ENCODE data around the gene SACM1L.
"Not testable (repeated sequence)": the region's sequence is repeated elsewhere in the genome, so short reads cannot be mapped to it uniquely, and the experiment has no call there.

The SACM1L gene

GRCh38 chr3:45757141-45757540 lies 67.9 kb downstream of the SACM1L start:
- H3K79me1 ChIP-seq (ENCODE audit: low read depth, low read length); H4K91ac ChIP-seq (ENCODE audit: low read depth, low read length, poor library complexity); H3K27ac ChIP-seq (replicated peaks; ENCODE audit: low read length); H4K8ac ChIP-seq (ENCODE audit: low read depth, low read length); H3K4ac ChIP-seq (ENCODE audit: low read length); H3K4me2 ChIP-seq (ENCODE audit: insufficient read depth, low read length, poor library complexity, severe bottlenecking); H2BK5ac ChIP-seq (ENCODE audit: low read length); H2AFZ ChIP-seq (ENCODE audit: low read length); H3K18ac ChIP-seq (ENCODE audit: low read length); H3K27me3 ChIP-seq (ENCODE audit: control insufficient read depth in 3 of 3, insufficient read depth in 3 of 3, low read depth in 1 of 3, low read length in 3 of 3); DNase-seq (ENCODE audit: low spot score); H3K9ac ChIP-seq (ENCODE audit: low read depth, low read length, poor library complexity); H3K9me3 ChIP-seq (replicated peaks in 1 of 2; ENCODE audit: control insufficient read depth in 2 of 2, insufficient read depth in 1 of 2, low read depth in 1 of 2, low read length in 2 of 2); H3K14ac ChIP-seq (ENCODE audit: low read length); H3K4me1 ChIP-seq (ENCODE audit: control insufficient read depth in 2 of 2, insufficient read depth in 1 of 2, low read depth in 1 of 2, low read length in 2 of 2); H2BK15ac ChIP-seq (ENCODE audit: low read length); H2AK5ac ChIP-seq (ENCODE audit: low read depth, low read length); H2BK12ac ChIP-seq (ENCODE audit: low read length); H2BK120ac ChIP-seq (ENCODE audit: low read depth, low read length); H3K36me3 ChIP-seq (replicated peaks in 1 of 2; ENCODE audit: control insufficient read depth in 2 of 2, insufficient read depth in 2 of 2, low read length in 2 of 2); H3K23ac ChIP-seq (ENCODE audit: low read depth, low read length, poor library complexity); H3K4me3 ChIP-seq (ENCODE audit: low read length in 2 of 2): not testable (repeated sequence)
- WGBS, 2 donors (ENCODE audit: extremely low coverage in 2 of 2, insufficient read length in 2 of 2, insufficient replicate concordance in 1 of 2): no CpG with 5 or more reads among the region's 7 CpGs

- no peak overlapping the region for H3K4me2 ChIP-seq (ENCODE audit: insufficient read depth, low read length, poor library complexity, severe bottlenecking)
- no peaks in the 10 kb centered on the region for H3K79me1 ChIP-seq (ENCODE audit: low read depth, low read length)
- no peak overlapping the region for H4K8ac ChIP-seq (ENCODE audit: low read depth, low read length)
- no peak overlapping the region for H3K4ac ChIP-seq (ENCODE audit: low read length)
- H2BK5ac ChIP-seq (ENCODE audit: low read length): no peak overlapping the region
- no peak overlapping the region for H2AFZ ChIP-seq (ENCODE audit: low read length)
- H2BK120ac ChIP-seq (ENCODE audit: low read depth, low read length): no peak overlapping the region
- H3K9me3 ChIP-seq (replicated peaks in 1 of 2; ENCODE audit: control insufficient read depth in 2 of 2, insufficient read depth in 1 of 2, low read depth in 1 of 2, low read length in 2 of 2): no peaks in the 10 kb centered on the region
- H3K9ac ChIP-seq (ENCODE audit: low read depth, low read length, poor library complexity): no peak overlapping the region
- H2BK15ac ChIP-seq (ENCODE audit: low read length): no peak overlapping the region
- H3K23ac ChIP-seq (ENCODE audit: low read depth, low read length, poor library complexity): peak overlapping the region; percentile 53
- DNase-seq (ENCODE audit: low spot score): no peak
- no CpG with 5 or more reads among the region's 16 CpGs for WGBS, 2 donors (ENCODE audit: extremely low coverage in 2 of 2, insufficient read length in 2 of 2, insufficient replicate concordance in 1 of 2)
- H2BK12ac ChIP-seq (ENCODE audit: low read length): no peak overlapping the region
- peaks cover 0 to 5% (median 0%) of the 10 kb centered on the region in 3 experiments for H3K27me3 ChIP-seq (ENCODE audit: control insufficient read depth in 3 of 3, insufficient read depth in 3 of 3, low read depth in 1 of 3, low read length in 3 of 3)
- H3K18ac ChIP-seq (ENCODE audit: low read length): no peak overlapping the region
- no peaks in the 10 kb centered on the region for H3K4me1 ChIP-seq (ENCODE audit: control insufficient read depth in 2 of 2, insufficient read depth in 1 of 2, low read depth in 1 of 2, low read length in 2 of 2)
- no peaks in the 10 kb centered on the region for H3K36me3 ChIP-seq (replicated peaks in 1 of 2; ENCODE audit: control insufficient read depth in 2 of 2, insufficient read depth in 2 of 2, low read length in 2 of 2)
- no peak overlapping the region for H4K91ac ChIP-seq (ENCODE audit: low read depth, low read length, poor library complexity)
- no peak overlapping the region for H2AK5ac ChIP-seq (ENCODE audit: low read depth, low read length)
- H3K27ac ChIP-seq (replicated peaks; ENCODE audit: low read length): no peak overlapping the region
- no peak overlapping the region for H3K14ac ChIP-seq (ENCODE audit: low read length)
- H3K4me3 ChIP-seq (ENCODE audit: low read length in 2 of 2): no peak overlapping the region
Observed at GRCh38 chr3:45758871-45759270, 69.7 kb downstream of the SACM1L start.

- Histone ChIP-seq H3K36me3 (replicated peaks in 1 of 2; ENCODE audit: control insufficient read depth in 2 of 2, insufficient read depth in 2 of 2, low read length in 2 of 2) (no peaks in the 10 kb centered on the region), H3K9ac (ENCODE audit: low read depth, low read length, poor library complexity) (no peak overlapping the region), H3K23ac (ENCODE audit: low read depth, low read length, poor library complexity) (no peak overlapping the region), H2BK15ac (ENCODE audit: low read length) (no peak overlapping the region), H3K9me3 (replicated peaks in 1 of 2; ENCODE audit: control insufficient read depth in 2 of 2, insufficient read depth in 1 of 2, low read depth in 1 of 2, low read length in 2 of 2) (no peaks in the 10 kb centered on the region), H2BK12ac (ENCODE audit: low read length) (no peak overlapping the region), H2BK120ac (ENCODE audit: low read depth, low read length) (no peak overlapping the region), H3K4me2 (ENCODE audit: insufficient read depth, low read length, poor library complexity, severe bottlenecking) (no peak overlapping the region), H3K27me3 (ENCODE audit: control insufficient read depth in 3 of 3, insufficient read depth in 3 of 3, low read depth in 1 of 3, low read length in 3 of 3) (peaks cover 0 to 5% (median 0%) of the 10 kb centered on the region in 3 experiments), H3K4ac (ENCODE audit: low read length) (no peak overlapping the region), H4K8ac (ENCODE audit: low read depth, low read length) (no peak overlapping the region), H2AFZ (ENCODE audit: low read length) (no peak overlapping the region), H3K18ac (ENCODE audit: low read length) (no peak overlapping the region), H3K4me3 (ENCODE audit: low read length in 2 of 2) (no peak overlapping the region), H2AK5ac (ENCODE audit: low read depth, low read length) (no peak overlapping the region), H4K91ac (ENCODE audit: low read depth, low read length, poor library complexity) (no peak overlapping the region), H3K14ac (ENCODE audit: low read length) (no peak overlapping the region), H3K4me1 (ENCODE audit: control insufficient read depth in 2 of 2, insufficient read depth in 1 of 2, low read depth in 1 of 2, low read length in 2 of 2) (no peaks in the 10 kb centered on the region), H2BK5ac (ENCODE audit: low read length) (no peak overlapping the region), H3K27ac (replicated peaks; ENCODE audit: low read length) (no peak overlapping the region), H3K79me1 (ENCODE audit: low read depth, low read length) (no peaks in the 10 kb centered on the region)
- DNase-seq (ENCODE audit: low spot score): no peak
- no CpG with 5 or more reads among the region's 12 CpGs for WGBS, 2 donors (ENCODE audit: extremely low coverage in 2 of 2, insufficient read length in 2 of 2, insufficient replicate concordance in 1 of 2)
Observed at GRCh38 chr3:45759851-45760250, 70.7 kb downstream of the SACM1L start.

- no peak overlapping the region for H3K4me3 ChIP-seq (ENCODE audit: low read length in 2 of 2)
- no peak overlapping the region for H2BK15ac ChIP-seq (ENCODE audit: low read length)
- H3K23ac ChIP-seq (ENCODE audit: low read depth, low read length, poor library complexity): no peak overlapping the region
- H2AK5ac ChIP-seq (ENCODE audit: low read depth, low read length): no peak overlapping the region
- H2AFZ ChIP-seq (ENCODE audit: low read length): peak overlapping the region; percentile 76
- no peak overlapping the region for H2BK120ac ChIP-seq (ENCODE audit: low read depth, low read length)
- no peaks in the 10 kb centered on the region for H3K79me1 ChIP-seq (ENCODE audit: low read depth, low read length)
- peaks cover 0 to 2% of the 10 kb centered on the region in 2 donors for H3K9me3 ChIP-seq (replicated peaks in 1 of 2; ENCODE audit: control insufficient read depth in 2 of 2, insufficient read depth in 1 of 2, low read depth in 1 of 2, low read length in 2 of 2)
- H2BK12ac ChIP-seq (ENCODE audit: low read length): no peak overlapping the region
- peaks cover 0 to 5% (median 0%) of the 10 kb centered on the region in 3 experiments for H3K27me3 ChIP-seq (ENCODE audit: control insufficient read depth in 3 of 3, insufficient read depth in 3 of 3, low read depth in 1 of 3, low read length in 3 of 3)
- no peak overlapping the region for H3K4ac ChIP-seq (ENCODE audit: low read length)
- DNase-seq (ENCODE audit: low spot score): peak; percentile 38
- no peak overlapping the region for H4K8ac ChIP-seq (ENCODE audit: low read depth, low read length)
- H2BK5ac ChIP-seq (ENCODE audit: low read length): no peak overlapping the region
- no peak overlapping the region for H3K14ac ChIP-seq (ENCODE audit: low read length)
- no peaks in the 10 kb centered on the region for H3K36me3 ChIP-seq (replicated peaks in 1 of 2; ENCODE audit: control insufficient read depth in 2 of 2, insufficient read depth in 2 of 2, low read length in 2 of 2)
- H4K91ac ChIP-seq (ENCODE audit: low read depth, low read length, poor library complexity): no peak overlapping the region
- H3K27ac ChIP-seq (replicated peaks; ENCODE audit: low read length): no peak overlapping the region
- H3K4me2 ChIP-seq (ENCODE audit: insufficient read depth, low read length, poor library complexity, severe bottlenecking): no peak overlapping the region
- no peaks in the 10 kb centered on the region for H3K4me1 ChIP-seq (ENCODE audit: control insufficient read depth in 2 of 2, insufficient read depth in 1 of 2, low read depth in 1 of 2, low read length in 2 of 2)
- no peak overlapping the region for H3K9ac ChIP-seq (ENCODE audit: low read depth, low read length, poor library complexity)
- WGBS, 2 donors (ENCODE audit: extremely low coverage in 2 of 2, insufficient read length in 2 of 2, insufficient replicate concordance in 1 of 2): no CpG with 5 or more reads among the region's 14 CpGs
- H3K18ac ChIP-seq (ENCODE audit: low read length): no peak overlapping the region
Observed at GRCh38 chr3:45760878-45761711, 71.9 kb downstream of the SACM1L start.

Measured in neuronal stem cell (in vitro differentiated cells).